GM20000 (cell line): Measurements from ENCODE around the gene ZNF648.

ENCODE experiments used
- DNase-seq: peaks from one replicate; pipeline ENCODE4 v3.0.0; 2012; ENCODE audit warnings: low spot score
- CTCF ChIP-seq: IDR thresholded peaks from 2 replicates; pipeline ENCODE4 v1.5.1; 2012; ENCODE audit warnings: mild to moderate bottlenecking, control low read depth; ENCODE audit errors: extremely low read depth, missing control alignments

ZNF648 gene

DNA sequence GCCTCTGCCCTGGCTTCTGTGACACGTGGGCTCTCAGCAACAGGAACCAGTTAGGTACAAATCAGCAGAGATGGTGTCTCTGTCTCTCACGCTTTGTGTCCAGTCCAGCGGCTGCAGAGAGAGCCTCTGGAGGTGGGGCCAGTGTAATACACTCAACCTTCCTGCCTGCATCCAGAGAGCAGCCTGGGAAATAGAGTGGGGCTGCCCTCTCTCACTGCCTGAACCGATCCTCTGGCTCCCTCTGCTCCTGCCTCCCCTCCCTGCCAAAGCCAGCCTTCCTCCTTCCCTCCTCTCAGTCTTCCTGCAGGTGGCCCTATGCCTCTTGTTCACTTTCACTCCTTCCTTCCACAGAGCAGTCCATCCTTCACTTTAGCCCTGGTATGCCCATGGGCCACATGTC lies at the start of gene ZNF648:
ZNF648 (minus strand) TSS at position 119 of the 400 bp plus-strand sequence. CDS start 3,702 bp downstream, outside the sequence.
- no peak for TF ChIP-seq CTCF
- DNase-seq, result no peak

- TF ChIP-seq CTCF, result no peak
- DNase-seq, result no peak
Observed at GRCh38 chr1:182110635-182111034, 49.1 kb upstream of the ZNF648 start.

- DNase-seq, result no peak
- no peak for TF ChIP-seq CTCF
Observed at GRCh38 chr1:182109771-182110170, 48.3 kb upstream of the ZNF648 start.

- no peak for TF ChIP-seq CTCF
- no peak for DNase-seq
Observed at GRCh38 chr1:182107209-182107608, 45.7 kb upstream of the ZNF648 start.

DNA sequence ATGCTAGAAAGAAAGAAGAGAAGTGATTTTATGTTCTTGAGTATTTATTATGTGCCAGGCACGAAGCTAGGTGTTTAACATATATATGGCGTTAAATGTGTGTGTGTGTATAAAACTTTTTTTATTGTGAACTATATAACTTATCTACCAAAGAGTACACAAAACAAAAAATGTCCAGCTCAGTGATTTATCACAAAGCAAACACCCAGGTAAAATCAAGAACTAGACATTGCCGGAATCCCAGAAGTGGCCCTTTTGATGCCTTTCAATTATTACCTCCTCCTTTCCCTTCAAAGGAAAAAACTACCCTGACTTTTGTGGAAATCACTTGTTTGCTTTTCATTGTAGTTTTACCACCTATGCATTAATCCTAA lies 40.5 kb upstream of the ZNF648 start:
- no peak for TF ChIP-seq CTCF
- no peak for DNase-seq

DNA sequence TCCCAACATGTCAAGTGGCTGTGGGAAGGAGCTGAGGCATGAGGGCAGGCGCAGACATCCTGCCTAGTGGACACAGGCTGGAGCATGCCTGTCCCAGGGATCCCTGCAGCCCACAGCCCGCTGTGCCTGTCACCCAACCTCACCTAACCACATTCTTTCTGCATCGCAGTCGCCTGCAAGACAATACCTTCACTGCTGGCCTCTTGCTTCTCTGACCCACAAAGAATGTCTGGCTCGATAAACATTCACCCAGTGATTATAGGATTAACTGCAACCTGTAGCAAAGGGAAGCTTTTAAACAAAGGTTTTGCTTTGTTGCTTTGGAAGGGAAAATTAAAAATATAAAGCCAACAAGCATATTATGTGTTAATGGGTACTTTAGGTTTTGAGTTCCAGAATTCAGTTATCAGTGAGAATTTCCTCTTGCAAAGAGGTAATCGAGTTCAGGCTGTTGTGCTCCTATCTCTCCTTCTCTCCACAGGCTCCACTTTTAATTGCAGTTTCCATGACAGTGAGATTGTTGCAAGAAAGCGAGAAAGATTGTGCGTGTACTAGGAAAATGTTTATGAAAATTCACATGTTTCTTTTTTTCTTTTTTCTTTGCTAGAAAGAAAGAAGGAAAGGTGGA lies 40.0 kb upstream of the ZNF648 start:
- DNase-seq, result no peak
- TF ChIP-seq CTCF, result no peak

DNA sequence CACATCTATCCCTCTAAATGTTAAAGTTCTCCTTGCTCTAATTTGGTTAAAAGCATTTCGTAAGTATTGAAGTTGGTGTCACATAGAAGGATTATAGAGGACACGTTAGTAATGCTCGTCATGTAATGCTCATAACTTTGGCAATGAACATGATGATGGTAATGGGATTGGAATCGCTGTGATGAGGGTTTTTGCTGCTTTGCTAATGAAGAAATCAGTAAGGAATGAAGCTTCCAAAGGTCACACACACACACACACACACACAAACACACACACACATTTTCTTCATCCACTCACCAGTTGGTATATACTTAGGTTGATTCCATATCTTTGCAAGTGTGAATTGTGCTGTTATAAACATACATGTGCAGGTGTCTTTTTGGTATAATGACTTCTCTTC lies 36.8 kb upstream of the ZNF648 start:
- DNase-seq, result no peak
- TF ChIP-seq CTCF, result no peak
